ENCODE measurements around the gene PSMD11.
"Not testable (repeated sequence)": the region's sequence is repeated elsewhere in the genome, so short reads cannot be mapped to it uniquely, and the experiment has no call there.

PSMD11 gene

DNA sequence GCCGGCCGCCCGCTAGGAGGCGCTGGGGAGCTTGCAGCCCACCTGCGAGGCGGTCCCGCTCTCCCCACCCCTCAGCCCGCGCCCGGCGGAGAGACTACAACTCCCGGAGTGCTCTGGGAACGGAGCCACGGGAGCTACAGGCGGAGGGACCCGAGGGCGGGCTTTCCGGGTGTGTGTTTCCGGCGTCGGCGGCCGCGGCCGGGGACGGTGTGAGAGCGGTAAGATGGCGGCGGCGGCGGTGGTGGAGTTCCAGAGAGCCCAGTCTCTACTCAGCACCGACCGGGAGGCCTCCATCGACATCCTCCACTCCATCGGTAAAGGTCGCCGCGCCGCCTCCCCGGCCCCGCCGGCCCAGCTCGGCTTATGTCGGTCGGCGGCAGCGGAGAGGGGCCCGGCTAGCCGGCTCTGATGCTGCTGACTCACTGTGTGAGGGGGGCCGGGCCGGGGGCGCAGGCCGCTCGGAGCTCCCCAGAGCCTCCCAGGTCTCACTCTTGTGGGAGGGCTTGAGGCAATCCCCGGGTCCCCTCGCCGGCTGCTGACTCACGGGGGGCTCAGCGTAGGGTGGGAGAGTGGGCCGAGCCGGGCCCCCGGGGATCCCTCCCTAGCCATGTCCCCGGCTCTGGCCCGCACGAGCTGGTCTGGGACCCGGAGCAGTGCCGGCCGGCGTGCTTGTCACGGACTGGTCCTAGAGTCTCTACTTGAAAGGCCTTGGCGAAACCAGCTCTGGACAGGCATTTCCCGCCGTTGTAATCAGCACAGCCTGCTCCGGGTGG, at the start of gene PSMD11:
PSMD11 (plus strand) TSS at position 210 of the 773 bp plus-strand sequence; CDS start at position 224, 14 bp downstream.
- DNase-seq = peak; percentile 22

DNA sequence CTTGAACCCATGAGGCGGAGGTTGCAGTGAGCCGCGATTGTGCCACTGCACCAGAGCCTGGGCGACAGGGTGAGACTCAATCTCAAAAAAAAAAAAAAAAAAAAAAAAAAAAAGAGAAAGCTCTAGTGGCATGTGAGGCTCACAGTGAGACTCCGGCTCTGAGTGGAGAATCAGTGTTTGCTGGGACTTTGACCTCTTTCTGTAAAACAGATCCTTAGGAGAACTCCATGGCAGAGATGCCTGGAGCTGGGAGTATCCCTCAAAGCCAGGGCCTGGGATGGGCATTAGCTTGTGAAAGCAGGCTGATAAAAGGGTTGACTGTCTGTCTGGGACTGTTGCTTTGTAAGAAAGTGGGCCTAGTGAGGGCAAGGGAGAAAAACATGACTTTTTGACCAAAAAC, 48.0 kb upstream of the PSMD11 start:
- DNase-seq = no peak

DNA sequence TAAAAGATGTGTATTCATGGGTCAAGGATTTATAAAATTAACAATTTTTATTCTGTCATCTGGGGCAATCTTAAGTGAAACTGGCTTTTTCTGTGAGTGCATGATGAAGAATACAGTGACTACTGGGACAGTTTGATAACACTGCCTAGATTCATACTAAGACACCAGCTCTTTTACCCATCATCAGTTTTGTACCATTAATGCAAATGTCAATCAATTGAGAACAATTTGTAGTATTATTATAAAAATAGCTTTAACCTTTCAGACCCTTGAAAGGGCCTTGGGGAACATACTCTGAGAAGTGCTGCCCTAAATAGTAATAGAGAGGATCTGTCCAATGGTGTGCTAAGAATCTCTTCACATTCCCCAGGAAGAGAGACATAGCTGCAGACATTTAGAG, 45.4 kb upstream of the PSMD11 start:
- DNase-seq = no peak

DNA sequence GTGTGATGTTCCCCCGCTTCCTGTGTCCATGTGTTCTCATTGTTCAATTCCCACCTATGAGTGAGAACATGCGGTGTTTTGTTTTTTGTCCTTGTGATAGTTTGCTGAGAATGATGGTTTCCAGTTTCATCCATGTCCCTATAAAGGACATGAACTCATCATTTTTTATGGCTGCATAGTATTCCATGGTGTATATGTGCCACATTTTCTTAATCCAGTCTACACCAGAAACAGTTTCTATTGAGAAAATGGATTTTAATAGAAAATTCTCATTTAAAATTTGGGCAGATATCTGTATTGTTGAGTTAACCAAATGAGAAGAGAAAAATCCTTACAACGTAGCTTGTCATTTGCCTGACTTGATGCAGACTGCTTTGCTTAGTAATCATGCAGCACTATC, 34.2 kb upstream of the PSMD11 start:
- not testable (repeated sequence) for DNase-seq

DNA sequence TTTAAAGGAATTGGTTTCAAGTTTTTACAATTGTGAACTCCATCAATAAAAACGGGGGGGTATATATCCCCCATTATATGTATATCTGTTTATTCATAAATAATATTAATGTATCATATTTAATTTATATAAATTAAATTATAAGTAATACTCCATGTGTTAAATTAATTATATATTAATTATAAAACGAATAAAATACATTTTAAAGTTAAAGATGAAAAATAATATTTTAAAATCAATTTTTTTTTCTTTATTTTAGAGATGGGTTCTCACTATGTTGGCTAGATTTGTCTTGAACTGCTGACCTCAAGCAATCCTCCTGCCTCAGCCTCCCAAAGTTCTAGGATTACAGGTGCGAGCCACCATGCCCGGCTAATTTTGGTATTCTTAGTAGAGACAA, 17.4 kb upstream of the PSMD11 start:
- DNase-seq = no peak

DNA sequence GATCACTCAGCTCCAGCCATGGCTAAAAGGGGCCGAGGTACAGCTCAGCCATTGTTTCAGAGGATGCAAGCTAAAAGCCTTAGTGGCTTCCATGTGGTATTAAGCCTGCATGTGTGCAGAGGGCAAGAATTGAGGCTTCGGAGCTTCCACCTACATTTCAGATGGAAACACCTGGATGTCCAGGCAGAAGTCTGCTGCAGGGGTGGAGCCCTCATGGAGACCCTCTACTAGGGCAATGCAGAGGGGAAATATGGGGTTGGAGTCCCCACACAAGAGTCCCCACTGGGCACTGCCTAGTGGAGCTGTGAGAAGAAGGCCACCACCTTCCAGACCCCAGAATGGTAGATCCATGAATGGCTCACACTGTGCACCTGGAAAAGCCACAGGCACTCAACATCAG, 14.7 kb upstream of the PSMD11 start:
- no peak for DNase-seq

DNA sequence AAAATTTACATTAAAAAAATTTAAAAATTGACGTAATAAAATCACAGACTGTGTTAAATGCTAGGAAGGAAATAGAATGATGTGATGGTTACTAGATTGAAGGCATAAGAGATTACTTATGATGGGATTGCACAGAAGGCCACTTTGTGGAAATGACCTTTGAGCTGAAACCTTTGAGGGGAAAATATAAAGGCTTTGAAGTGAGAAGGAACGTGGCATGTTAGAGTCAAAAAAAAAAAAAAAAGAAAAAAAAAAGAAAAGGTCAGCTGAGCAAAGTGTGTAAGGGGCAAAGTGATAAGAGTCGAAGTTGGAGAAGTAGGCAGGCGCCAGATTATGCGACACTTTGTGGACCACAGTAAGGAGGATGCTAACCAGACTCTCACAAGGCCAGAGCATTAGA, 3.6 kb upstream of the PSMD11 start:
- no peak for DNase-seq

DNA sequence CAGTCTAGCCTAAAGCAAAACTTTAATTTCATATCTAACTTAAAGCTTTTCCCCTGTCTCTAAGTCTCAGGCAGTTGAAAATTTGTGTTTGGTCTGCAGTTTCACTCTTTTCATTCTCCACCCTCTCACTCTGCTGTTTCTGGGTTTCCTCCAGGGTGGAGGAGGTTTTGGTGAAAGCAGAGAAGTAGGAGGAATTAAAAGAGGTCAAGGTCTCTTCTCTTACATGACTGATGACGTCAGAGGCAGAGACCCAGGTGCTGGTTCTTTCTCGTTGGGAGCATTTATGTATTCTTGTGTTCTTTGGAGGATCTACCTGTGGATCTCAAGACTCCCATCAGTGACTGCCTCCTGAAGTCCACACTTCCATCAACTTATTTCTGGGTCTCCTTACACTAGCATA, 2.4 kb upstream of the PSMD11 start:
- DNase-seq = no peak

DNA sequence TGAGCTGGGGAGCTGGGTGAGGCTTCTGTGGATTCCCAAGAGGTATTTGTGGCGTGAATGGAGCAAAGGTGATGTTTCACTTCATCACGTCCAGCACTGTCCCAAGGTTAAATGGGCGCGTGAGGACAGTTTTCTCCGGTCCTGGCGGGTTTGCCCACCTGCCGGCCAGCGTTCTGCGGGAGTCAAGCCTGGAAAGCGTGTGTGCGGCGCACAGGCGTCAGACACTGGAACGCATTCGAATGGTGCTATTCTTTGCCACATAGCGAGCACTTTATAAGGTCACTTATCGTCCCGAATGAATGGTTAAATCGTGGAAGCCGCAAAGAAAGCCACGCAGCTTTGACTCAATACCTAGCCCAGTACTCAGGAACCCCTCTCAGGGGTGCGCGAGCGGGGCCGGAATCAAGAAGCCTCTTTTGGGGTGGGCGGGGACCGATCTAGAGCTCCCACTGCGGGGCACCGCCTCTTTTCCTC, 446 bp upstream of the PSMD11 start:
- DNase-seq = no peak

DNA sequence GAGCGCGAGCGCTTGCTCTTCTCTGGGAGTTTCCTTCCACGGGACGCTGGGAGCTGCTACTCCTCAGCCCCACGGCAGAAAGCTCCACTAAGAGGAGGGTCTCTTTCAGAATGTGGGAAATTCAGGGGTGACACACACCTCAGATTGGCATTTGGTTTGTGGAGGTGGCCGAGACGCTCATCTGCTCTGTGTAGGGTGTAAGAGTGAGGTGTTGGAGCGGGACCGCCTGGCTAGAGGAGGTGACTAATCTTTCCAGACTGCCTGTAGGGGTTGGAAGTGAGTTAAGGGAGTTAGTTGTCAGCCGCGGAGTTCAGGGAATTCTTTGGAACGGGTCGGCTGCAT, 735 bp downstream of the PSMD11 start:
- DNase-seq = no peak

DNA sequence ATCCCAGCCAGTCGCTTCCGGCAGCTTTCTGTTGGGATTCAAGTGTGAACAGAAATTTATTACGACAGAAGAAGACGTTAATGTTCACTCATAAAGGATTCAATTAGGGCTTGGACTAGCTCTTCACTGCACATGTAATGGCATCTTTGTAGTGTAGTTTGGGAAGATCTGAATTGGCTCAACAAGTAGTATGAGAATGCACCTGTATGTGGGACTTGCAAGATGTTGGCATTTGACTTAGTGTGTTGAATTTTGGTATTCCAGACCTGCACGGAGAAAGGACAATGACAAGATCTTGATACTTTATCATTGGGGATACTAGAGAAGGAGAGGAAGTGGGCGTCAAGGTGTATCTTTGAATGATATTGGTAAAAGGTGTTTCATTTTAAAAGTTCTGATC, 1.2 kb downstream of the PSMD11 start:
- no peak for DNase-seq

DNA sequence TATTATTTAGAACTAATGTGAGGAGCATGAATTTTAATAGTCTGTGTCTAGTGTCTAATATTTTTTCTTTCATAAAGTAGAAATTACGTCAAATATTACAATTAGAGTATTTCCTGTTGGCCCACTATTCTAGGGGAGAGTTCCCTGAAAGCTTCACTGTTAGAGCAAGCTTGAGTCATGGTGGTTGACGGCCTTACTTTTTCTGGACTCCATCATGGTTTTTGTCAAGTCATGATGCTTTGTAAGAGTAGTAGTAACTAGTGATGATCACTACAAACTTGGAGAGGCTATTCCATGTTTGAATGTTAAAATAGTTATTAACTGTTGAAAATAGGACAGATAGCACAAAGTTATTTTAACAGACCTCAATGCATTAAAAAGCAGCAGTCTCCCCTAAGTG, 1.7 kb downstream of the PSMD11 start:
- no peak for DNase-seq

DNA sequence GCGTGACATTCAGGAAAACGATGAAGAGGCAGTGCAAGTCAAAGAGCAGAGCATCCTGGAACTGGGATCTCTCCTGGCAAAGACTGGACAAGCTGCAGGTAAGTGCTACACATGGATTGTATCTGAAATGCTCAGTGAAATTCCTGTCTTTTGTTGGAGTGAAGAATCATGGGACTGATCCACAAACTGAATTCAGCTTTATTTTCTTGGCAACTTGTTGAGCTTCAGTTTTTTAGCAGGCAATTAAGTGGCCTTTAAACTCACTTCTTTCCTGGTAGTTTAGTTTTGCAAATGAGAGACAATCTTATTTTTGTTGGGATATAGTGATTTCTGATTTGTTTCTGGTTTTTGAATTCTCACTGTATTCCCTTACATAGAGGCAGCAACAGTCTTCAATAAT, 2.6 kb downstream of the PSMD11 start:
- DNase-seq = no peak

DNA sequence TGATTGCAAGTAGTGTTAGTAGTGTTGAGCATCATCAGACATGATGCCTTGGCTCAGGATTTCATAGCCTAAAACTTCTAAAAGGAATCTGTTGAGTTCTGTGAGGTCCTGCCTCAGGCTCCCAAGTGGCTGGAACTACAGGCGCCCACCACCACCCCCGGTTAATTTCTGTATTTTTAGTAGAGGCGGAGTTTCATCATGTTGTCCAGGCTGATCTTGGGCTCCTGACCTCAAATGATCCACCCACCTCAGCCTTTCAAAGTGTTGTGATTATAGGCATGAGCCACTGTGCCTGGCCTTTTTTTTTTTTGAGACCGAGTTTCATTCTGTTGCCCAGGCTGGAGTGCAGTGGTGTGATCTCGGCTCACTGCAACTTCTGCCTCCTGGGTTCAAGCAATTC, 5.7 kb downstream of the PSMD11 start:
- DNase-seq = no peak

DNA sequence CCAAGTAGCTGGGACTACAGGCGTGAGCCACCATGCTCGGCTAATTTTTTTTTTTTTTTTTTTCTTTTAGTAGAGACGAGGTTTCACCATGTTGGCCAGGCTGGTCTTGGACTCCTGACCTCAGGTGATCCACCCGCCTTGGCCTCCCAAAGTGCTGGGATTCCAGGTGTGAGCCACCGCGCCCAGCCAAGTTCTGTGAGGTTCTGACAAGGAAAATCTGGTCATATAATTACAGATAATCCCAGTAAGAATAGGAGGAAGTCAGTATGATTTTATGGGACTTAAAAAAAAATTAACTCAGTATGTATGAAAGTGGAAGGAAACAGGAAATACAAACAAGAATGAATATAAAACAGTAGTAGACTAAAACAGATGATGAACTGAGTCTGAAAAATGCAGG, 6.1 kb downstream of the PSMD11 start:
- DNase-seq = not testable (repeated sequence)

DNA sequence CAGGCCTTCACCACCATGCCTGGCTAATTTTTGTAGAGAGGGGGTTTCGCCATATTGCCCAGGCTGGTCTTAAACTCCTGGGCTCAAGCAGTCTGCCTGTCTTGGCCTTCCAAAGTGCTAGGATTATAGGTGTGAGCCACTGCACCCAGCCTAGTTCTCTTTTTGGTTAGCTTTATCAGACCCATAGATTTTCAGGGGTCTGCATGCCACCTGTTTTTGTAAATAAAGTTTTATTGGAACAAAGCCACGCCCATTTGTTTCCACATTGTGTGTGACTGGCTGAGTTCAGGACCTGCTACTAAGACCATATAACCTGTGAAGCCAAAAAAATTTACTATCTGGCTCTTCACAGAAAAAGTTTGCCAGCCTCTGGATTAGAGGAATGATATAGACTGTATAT, 7.6 kb downstream of the PSMD11 start:
- DNase-seq = no peak

DNA sequence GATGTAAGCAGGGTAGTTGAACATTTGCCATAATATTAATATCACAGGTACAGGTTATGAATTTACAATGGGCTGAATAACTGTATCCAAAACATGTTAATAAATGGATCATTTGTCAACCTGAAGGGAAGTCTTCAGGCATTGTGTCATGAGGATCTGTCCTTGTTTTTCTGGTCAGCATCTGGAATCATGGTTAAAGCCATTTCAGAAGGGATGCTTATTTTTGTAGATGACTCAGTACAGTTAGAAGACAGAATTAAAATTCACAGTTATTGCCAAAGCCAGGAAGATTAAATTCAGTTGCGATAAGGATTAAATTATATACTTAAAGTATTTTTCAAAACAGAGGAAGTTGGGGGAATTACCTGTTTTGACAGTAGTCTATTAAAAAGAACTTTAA, 8.0 kb downstream of the PSMD11 start:
- DNase-seq = no peak

DNA sequence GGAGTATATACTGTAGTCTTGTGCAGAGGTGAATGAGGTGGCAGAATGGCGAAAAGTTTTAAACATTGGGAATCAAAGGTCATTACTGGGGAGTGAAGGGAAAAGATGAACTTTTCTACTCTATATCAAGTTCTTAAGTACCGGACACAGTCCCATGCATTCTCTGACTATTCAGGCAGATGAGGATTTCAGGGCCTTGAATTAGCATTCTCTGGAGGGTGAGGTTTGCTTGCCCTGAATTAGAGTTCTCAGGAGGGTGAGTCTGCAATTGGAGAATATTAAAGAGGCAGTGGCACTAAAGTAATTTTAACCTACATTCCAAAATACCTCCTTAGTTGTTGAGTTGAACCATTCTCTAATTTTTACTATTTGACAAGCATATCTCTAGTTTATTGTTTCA, 9.1 kb downstream of the PSMD11 start:
- DNase-seq = no peak

DNA sequence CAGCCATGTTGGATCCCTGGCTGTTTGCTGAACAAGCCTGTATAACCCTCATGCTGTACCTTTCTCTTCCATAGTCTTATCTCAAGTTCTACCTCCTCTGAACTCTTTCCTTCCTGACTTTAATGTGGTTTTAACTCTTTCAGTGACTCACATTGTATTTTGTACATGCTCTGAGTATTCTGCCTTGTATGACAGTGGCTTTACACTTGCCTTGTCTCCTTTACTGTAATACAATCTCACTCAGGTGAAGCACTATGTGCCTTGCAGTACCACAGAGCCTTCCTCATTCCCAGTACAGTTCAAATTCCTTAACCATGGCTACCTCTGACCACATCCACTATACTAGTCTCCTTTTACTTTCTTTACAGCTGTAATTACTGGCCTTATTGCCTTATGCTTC, 14.1 kb downstream of the PSMD11 start:
- no peak for DNase-seq

DNA sequence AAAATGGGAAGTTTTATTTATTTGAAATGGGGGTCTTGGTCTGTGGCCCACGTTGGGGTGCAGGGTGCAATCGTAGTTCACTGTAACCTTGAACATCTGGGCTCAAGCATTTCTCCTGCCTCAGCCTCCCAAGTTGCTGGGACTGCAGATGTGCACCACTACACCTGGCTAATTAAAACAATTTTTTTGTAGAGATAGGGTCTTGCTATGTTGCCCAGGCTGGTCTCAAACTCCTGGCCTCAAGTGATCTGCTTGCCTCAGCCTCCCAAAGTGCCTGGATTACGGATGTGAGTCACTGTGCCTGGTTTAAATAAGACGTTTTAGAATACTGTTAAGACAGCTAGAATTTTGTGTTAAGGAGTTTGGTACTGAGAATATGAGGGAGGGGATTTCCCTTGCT, 15.7 kb downstream of the PSMD11 start:
- no peak for DNase-seq

DNA sequence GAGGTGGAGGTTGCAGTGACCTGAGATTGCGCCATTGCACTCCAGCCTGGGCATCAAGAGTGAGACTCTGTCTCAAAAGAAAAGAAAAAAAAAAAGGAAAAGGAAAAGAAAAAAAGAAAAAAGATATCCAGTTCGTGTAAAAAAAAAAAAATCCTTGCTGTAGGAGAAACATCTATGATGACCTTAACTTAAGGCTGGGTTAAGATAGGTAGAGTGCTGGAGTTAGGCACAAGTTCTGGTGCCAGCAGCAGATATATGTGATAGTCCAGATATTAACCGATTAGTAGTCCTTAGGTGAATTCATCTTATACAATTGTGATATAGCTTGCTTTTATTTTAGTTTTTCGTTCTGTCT, 17.2 kb downstream of the PSMD11 start:
- DNase-seq = no peak

DNA sequence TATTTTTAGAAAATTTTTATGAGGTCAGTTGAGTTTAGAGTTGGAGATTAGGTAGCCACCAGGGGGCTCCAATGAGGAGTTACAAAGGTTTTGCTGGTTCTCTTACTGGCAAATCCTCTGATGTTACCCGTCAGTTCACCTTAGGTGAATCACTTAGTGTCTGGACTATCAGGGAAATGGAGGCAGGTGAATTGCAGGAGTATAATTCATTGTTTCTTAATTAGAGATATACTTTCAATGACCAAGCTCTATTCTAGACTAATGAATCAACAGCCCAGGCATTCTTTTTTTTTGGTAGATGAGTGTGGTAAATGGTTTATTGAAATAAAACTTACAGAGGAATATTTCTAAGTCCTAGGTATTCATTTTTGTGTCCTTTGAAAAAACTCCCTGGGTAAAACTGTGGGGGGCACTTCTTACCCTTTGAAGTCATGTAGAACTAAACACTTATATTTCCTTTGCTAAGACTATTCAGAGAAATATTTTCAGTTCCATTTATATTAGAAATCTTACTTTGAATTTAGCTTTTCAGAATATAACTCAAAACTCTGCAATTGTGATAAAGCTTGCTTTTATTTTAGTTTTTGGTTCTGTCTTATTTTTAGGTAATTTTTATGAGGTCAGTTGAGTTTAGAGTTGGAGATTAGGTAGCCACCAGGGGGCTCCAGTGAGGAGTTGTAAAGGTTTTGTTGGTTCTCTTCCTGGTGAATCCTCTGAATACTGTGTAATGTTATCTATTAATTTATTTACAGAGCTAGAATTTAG, 17.7 kb downstream of the PSMD11 start:
- no peak for DNase-seq

DNA sequence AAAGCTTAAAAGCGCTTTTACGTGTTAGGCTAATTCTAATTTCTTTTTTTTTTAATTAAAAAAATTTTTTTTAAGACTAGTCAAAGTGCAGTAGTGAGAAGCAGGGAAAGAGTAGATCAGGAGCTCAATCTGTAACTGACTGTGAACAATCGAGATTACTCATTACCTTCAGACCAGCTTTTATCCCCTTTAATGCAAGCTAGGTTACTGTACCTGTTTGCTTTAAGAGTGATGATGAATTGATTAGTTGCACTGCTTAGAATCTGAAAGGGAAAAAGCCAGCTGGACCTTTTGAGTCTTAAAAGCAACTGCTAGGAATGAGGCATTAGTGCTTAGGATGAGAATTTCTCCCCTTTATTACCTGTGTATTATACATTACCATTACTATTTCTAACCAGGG, 19.0 kb downstream of the PSMD11 start:
- no peak for DNase-seq

DNA sequence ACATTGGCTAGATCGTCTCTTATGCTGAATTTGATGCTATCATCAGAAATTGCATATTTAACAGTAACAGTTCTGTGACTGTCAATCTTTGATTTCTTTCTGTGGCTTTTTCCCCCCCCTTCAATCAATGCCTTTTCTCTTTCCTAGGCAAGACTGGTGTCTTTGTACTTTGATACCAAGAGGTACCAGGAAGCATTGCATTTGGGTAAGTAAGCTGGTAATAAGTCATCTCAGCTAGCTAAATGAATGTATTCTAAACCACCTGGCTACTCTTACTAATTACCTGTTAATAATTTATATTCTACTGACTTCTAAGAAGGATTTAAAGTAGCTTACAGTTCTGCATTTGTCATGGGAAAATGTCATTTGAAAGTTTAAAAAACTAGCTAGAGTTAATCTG, 20.1 kb downstream of the PSMD11 start:
- no peak for DNase-seq

DNA sequence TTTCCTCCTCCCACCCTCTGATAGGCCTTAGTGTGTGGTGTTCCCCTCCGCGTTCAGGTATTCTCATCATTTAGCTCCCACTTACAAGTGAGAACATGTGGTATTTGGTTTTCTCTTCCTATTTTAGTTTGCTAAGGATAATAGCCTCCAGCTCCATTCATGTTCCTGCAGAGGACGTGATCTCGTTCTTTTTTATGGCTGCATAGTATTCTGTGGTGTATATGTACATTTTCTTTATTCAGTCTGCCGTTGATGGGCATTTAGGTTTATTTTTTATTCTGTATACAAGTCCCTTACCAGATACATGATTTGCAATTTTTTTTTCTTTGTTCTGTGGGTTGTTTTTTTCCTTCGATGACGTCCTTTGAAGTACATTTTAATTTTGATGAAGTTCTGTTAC, 23.6 kb downstream of the PSMD11 start:
- no peak for DNase-seq
